Activated CD4-positive, alpha-beta T cell treated with anti-CD3 and anti-CD28 coated beads, Interleukin-10, Interleukin-2, amounts not matched to agents 100 ng/mL and 50 ng/mL, durations not matched to agents 16 hours and 8 hours (primary cell): ENCODE data around the gene S100A5.

Source experiments
- DNase-seq: peaks from one replicate; pipeline ENCODE4 v3.0.0-alpha.2; 2020

Gene S100A5

DNA sequence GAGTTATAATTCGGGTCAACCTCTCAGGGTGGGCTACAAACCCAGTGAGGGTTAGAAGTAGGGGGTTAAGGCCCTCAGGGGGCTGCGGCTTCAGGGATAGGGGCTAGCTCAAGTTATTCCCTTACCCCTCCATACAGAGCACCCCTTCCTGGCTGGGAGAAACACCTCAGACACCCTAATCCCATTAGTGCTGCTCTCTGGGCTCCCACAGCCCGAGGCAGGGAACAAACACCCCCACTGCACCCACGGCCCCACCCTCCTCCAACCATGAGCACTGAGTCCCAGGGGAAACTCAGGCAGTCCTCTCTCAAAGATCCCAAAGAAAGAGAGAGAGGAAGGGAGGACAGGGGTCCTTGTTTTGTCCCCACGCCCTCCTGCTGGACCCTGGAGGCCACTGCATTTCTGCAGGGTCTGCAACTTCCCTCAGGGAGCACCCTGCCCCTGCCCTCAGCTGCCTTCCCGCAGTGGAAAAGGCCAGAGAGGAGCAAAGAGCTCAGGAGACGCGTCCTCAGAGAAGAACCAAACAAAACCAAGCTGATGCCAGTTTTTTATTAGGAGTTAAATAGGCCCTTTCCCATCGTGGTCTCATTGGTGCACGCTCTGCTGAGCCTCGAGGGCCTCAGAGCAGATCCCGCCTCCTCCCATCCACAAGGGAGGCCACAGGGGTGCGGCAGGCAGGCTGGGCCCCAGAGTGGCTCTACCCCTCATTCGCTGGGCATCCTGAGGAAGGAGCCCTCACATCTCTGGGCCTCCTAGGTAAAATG is 6.2 kb upstream of the S100A5 start:
- DNase-seq = no peak

- no peak for DNase-seq
Observed at GRCh38 chr1:153546371-153546770, 5.6 kb upstream of the S100A5 start.

- DNase-seq = peak; percentile 98
Observed at GRCh38 chr1:153545067-153546055, 4.6 kb upstream of the S100A5 start, which contains the start of gene S100A4. Gene S100A4, minus strand, starts transcription at chr1:153545806. Its CDS starts 1,012 bp downstream, at chr1:153544794.

GRCh38 chr1:153544453-153545066 is 3.8 kb upstream of the S100A5 start:
- no peak for DNase-seq

DNA sequence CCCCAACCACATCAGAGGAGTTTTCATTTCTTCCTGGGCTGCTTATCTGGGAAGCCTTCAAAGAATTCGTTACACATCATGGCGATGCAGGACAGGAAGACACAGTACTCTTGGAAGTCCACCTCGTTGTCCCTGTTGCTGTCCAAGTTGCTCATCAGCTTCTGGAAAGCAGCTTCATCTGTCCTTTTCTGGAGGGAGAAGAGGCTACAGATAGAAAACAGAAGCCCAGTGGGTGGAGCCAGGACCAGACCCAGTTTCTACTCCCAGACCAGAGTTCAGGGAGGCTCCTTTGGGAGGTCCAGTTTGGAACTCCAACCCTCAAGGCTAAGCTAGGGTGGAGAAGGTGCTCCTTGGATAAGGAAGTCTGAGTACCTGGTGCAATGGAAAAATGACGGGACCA is 3.0 kb upstream of the S100A5 start:
- DNase-seq = no peak

DNA sequence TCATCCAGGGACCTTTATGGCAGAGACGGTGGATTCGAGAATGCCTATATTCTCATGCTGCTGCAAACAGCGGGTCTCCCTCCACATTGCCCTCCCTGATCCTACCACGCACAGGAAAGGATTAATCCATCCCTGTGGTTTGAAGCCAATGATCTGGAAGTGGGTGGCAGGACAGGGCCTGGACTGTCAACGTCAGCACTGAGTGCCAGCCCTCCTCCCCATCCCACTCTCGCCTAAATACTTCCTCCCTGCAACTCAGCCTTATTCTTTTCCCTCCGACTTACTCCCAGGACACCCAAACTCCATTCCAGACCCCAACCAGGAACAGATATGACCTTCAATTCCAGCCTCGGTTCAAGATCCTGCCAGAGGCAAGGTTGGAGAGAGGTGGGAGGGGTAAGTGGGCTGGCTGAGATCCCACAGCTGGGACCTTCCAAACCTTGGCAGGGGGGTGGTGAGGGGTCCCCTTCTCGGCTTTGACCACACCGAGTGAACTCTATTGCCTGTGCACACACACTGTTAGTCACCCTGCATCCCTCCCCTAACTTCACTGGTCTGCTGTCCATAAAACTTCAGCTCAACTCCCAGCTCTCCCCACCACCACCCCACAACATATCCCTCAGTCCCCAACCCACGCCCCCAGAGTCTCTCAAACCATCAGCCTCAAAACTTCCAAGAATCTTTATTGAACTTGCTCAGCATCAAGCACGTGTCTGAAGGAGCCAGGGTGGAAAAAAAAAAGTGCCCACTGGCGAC is 2.4 kb upstream of the S100A5 start:
- no peak for DNase-seq

DNA sequence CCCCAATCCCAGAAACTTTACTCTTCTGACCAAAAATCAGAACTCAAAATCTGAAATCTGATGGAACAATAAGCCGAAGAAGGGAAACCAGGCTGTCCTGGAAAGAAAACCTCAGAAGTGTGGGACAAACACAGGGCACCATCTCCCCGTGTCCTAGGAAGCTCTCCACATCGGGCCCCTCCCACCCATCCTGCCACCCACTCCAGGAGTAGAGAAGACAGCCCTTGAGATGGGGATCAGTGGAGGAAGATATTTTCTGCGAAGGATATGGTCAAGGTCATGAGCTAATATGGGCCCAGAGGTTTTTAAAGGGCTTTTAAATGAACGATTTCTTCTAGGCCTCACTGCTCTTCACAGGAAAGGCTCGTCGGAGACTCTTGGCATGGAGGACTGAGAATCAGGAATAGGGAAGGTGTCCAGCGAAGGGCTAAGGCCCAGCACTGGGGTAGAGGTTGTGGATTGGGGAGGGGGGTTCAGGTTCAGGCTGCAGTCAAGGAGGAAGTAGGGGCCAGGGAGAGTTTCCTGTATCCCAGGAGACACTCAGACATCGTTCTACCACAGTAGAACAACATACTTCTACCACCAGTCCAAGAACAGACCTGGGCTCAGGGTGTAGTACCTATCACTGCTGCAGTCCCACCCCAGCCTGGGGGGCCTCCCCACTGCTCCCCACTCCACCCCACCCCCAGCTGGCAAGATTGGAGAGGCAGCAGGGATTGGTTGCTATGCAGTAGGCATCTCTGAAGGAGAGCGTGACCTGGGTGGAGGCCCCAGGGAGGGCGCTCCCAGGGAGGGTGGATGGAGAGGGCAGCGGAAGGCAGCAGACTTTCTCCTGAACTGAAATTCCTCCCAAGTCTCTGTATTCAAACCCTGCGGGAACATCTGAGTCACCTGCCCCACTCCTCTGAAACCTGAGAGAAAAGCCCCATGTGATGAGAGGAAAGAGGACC is 1.2 kb upstream of the S100A5 start:
- no peak for DNase-seq

GRCh38 chr1:153539395-153540093 is 1.2 kb downstream of the S100A5 start:
- no peak for DNase-seq

GRCh38 chr1:153538315-153538821 is 2.4 kb downstream of the S100A5 start:
- DNase-seq = no peak

GRCh38 chr1:153537376-153537730 is 3.4 kb downstream of the S100A5 start:
- DNase-seq = no peak

GRCh38 chr1:153536671-153537375 is 3.9 kb downstream of the S100A5 start:
- DNase-seq = no peak

DNA sequence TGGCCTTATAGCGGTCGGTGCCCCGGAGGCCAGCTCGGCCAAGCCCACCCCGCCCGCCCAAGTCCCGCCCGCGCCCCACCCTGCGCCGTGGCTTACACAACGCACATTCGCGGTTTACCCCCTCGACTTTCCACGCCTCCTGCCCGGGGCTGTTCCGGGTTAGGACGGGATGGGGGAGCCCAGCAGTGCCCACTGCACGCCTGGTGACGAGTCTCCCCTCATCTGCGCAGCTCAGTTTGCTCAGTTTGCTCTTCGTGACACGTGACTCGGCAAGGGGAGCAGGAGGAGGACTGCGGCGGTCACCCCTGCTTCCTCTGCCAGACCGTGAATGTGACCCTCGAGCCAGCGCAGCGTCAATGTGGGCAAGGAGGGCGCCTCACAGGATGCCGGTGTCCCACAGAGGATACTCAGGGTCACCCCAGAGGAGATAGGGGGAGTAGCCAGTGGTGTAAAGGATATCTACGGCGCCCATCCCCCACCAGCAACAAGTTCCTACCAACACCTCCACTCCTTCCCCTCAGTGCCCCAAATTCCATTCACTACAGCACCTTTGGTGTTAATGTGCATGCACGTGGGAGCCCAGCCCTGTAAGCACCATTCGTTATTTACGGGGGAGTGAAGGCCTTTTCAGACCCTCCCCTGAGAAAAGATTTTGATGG is 4.6 kb downstream of the S100A5 start:
- peak; percentile 90 for DNase-seq

GRCh38 chr1:153535242-153536011 is 5.3 kb downstream of the S100A5 start, which contains the start of gene S100A6:
Gene S100A6, minus strand, starts transcription at chr1:153535991. Its CDS starts 652 bp downstream, at chr1:153535339.
- peak; percentile 74 for DNase-seq

GRCh38 chr1:153534925-153535241 is 5.9 kb downstream of the S100A5 start:
- no peak for DNase-seq

GRCh38 chr1:153534226-153534924 is 6.4 kb downstream of the S100A5 start:
- DNase-seq = no peak

DNA sequence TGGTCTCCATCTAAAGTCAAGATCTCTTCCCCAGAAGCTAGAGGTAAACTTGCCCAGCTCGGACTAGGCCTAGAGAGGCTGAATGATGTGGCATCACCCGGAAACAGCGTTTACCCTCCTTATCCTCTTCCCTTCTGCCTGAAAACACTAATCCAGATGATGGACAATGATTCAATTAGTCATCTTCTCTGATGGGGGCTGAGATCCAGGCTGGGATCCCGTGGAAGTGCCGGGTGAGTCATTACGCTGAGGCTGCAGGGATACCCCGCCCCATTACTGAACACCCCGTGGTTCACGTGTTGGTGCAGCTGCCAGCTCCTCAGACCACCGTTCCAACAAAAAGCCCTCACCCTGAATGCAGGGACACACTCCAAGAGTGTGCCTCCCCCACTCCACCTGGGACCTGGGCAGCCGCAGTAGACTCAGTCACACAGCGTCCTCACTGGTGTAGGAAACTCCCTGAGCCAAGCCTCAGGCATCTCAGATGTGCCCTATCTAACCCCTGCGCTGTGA is 7.0 kb downstream of the S100A5 start:
- peak; percentile 46 for DNase-seq

GRCh38 chr1:153532769-153533599 is 7.8 kb downstream of the S100A5 start:
- DNase-seq = peak; percentile 90
